HG03039 (cell line): ENCODE measurements around the gene KRCC1.

Source experiments
- ATAC-seq: cut with Tn5 transposase; IDR thresholded peaks from one replicate; pipeline ENCODE4 v1.9.1; 2021; ENCODE audit warnings: mild to moderate bottlenecking, moderate library complexity; ENCODE audit not compliant: unreplicated experiment

Gene KRCC1

DNA sequence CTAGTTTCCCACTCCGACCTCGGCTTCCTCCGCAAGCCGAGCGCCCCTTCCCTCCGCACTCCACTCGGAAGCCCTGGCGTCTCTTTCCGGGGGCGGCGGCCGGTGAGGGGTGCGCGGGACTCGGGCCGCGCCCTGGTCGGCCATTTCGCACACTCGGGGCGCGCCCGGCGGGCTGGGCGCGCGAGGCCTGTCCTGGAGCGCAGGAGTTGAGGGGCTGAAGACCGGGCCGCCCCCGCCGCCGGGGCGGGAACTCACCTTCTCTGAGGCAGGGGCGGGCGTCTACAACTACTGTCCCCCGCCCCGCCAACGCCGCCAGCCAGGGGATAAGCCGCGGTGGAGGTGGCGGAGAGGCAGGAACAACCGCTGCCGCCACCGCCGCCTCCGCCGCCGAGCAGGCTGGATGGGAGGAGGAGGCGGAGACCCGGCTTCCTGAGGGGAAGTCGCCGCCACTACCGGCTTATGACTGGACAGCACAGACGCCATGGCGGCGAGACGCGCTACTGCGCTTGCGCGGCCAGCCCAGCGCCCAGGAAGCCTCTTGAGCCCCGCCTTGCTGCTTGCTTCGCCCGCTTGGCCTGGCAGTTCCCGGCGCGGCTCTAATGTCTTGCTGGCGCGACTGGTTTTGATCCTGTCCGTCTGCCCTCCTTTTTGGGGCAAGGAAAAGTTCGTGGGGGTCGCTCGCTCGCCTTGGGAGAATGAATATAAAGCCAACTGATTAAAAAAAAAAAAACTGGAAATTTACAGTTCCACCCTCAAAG lies at the start of gene KRCC1:
TSS of gene KRCC1 (minus strand) at position 413 of the 758 bp plus-strand sequence. CDS start 27,220 bp downstream, outside the sequence.
- peak; percentile 95 for ATAC-seq

DNA sequence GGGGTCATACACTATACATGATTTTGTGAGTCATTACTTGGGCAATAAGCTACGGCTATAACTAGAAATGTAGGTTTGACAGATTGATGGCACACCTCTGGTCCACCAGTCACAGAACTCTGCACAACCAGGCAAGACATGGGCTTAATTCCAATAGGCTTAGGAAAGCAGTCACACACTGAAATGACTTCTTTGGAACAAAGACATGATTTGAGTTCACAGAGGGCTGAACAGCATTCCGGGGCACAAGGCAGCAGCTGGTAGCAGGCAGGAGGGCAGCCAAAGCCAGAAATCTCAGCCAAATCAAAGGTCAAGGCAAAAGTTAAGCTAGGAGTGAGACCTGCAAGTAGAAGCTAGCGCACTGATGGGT lies 44.9 kb upstream of the KRCC1 start:
- no peak for ATAC-seq

DNA sequence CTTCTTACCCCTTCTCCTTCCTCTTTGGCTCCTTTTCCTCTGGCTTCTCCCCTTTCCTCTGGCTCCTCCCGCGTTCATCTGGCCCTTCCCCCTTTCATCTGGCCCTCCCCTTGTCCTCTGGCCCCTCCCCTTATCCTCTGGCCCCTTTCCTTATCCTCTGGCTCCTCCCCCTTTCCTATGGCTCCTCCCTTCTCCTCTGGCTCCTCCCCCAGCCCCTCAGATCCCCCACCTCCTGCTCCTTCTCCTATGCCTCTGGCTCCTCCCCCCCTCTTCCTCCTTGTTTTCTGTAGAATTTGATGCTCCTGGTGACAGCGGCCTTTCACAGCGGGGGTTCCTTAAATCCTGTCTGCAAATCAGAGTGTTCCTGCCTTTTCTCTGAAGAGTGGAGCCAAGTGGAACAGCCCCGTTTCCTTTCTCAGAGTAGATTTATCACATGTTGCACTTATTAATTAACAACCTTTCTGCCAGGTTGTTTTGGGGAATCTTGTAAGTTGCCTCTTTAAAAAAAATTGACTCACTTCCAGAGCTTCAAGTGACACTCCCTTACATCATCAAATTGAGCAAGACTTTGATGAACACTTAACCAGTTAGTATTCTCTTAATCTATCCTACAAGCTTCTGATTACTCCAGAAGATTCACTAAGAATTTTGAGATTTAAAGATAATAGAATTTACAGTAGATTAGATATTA lies 44.4 kb upstream of the KRCC1 start:
- ATAC-seq, result no peak

DNA sequence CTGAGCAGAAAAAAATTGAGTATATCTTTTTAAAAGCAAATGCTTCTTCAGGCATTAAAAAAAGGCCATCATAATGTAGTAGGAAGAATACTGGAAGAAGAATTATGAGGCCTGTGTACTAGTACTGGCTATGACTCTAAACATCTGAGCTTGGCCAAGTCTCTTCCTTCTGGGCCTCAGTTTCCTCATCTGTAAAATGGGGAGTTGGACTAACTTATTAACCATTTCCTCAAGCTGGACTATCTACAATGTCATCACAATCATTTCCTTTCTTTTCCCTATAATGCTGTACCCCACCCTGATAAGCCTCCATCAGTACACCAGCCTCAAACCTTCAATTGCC lies 42.9 kb upstream of the KRCC1 start:
- no peak for ATAC-seq

DNA sequence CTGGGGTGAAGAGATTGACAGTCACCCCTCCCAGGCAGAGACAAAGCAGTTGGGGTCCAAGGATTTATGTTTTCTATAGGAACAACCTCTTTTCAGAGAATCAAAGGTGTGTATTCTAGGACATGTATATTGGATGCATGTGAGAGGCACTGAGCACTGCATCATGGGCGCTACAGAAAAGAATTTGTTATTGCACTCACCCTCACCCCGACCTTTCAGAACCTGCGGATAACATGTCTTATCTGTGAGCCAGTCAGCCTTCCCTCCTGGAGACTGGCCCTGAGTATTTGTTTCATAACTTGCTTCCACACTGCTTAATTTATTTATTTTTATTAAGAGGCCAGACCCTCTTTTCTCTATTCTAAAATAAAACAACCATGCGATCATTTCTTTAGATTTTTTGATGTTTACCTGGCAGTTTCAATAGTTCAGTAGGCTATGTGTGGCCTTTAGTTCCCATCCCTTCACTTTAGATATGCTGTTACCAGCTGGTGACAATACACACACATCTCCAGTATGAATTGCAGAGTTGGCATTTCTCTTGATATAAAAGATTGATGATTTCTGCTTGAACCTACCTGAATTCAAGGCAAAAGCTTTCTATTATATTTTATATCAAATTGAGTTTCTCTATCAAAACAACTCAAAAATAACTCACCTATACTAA lies 42.4 kb upstream of the KRCC1 start:
- no peak for ATAC-seq

DNA sequence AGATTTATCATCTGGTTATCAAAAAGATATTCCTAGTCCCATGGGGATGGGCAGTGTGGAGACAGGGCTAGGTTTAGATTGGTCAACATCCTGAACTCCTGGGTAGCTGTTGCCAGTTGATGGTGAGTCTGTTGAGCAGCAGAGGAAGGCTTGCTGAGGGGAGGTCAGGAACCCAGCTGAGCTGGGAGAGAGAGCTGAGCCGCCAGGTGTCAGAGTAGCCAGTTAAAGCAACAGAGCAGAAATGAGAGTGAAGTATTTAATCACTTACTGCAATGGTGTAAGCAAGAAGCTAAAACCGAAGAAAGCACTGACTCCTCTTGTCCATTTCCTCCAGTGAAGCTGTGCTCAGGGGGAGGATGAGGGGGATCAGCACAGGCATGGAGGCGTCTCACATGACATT lies 41.6 kb upstream of the KRCC1 start:
- ATAC-seq, result no peak

DNA sequence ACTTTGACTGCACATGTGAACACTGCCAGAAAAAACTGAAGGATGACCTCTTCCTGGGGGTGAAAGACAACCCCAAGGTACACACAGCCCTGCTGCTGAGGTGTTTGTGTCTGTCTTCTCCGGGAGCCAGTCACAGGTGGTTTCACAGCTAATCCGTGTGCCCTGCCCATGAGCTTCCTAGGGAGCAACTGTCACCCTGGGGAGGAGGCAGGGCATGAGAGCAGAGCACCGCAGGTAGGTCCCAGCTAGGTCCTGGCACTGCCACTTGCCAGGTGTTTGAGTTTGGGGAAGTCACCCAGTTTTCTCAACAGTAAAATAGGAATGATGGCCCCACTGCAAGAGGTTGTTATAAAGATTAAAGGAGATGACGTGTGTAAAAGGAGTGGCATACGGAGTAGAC lies 41.1 kb upstream of the KRCC1 start:
- ATAC-seq, result no peak

DNA sequence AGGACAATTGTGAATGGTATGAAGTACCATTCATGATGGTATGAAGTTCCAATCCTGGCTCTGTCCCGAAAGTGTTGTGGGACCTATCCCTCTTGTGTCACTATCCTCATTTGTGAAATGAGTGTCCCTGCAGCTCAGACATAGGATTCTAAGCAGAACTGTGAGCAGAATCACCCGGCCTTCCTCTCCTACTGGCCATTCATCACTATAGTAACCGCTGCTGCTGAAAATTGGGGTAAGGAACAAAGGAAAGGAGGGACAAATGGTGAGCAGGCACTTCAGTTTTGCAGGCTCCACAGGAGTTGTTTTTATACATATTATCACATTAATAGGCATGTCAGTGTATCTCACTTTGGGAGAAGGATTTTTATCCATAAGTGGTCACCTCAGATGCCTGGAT lies 39.4 kb upstream of the KRCC1 start:
- ATAC-seq, result no peak

DNA sequence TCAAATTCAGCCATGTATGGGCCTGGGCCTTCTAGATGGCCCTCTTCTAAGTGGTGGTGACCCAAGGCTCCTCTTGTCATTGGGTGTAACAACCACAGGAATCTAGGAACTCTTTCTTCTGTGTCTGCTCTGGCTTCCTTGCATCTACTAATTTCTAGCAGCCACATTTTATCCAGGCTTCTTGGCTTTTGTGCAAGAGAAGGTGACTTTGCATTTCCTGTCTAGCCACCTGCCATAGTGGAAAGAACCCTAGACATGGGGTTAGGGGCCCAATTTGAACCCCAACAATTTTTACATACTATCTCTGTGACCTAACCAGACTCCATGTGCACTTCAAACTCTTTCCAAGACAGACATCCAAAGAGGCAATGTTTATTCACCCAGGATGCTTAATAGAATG lies 37.2 kb upstream of the KRCC1 start:
- no peak for ATAC-seq

DNA sequence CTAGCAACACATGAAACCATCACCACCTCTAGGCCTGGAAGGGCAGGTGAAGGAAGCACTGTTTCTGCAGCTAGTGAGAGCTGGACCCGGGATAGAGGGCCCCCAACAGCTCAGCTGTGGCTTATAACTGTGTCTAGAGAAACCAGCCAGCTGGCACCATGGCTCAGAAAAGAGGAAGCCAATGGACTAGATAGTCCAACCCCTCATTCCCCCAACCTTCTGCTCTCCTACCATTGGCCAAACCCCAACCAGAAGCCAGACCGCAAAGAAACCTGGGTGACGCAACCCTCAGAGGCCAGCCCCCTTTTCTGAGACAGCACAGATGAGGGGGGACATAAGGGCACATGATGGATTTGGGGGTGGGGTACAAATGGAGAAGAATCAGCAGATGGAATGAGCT lies 36.4 kb upstream of the KRCC1 start:
- no peak for ATAC-seq

DNA sequence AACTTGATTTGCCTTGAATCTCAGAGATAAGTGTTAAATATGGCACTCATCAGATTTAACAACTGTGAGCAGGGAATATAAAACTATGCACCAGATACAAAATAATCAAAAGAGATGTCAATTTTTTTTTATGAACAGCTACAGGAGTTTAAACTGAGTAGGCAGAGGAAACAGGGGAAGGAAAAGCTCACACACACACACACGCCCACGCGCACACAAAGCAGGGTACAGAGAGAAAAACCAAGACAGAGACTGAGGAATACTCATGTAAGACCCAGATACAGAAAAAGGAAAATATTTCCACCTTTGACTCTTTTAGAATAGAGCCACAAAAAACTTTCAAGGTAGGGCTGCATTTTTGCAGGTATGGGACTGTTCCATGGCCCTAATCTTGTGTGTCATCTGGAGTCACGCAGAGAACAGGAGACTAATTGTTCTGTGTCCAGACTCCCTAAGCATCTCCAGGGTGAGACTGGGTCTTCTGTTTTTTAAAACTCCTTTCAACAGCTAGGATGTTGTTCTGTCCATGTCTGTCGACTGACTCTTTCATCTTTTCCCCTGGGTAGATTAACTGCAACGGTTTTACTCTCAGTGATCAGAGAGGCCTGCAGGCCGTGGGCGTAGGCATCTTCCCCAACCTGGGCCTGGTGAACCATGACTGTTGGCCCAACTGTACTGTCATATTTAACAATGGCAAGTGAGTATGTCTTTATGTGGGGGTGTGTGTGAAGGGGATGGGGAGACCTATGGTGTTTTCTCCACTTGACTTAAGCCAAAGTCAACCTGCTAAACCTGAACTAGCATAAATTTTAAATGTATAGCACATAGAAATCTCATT lies 35.1 kb upstream of the KRCC1 start:
- no peak for ATAC-seq

DNA sequence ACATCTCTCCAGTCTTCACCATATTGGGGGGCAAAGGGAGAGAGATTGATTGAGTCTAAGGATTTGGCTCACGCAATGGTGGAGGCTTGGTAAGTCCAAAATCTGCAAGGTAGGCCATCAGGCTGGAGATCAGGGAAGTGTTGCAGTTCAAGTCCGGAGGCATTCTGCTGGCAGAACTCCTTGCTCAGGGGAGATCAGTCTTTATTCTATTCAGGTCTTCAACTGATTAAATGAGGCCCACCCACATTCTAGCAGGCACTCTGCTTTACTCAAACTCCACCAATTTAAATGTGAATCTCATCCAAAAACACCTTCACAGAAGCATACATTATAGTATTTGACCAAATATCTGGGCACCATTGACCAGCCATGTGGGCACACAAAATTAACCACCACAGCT lies 33.4 kb upstream of the KRCC1 start:
- ATAC-seq, result no peak

DNA sequence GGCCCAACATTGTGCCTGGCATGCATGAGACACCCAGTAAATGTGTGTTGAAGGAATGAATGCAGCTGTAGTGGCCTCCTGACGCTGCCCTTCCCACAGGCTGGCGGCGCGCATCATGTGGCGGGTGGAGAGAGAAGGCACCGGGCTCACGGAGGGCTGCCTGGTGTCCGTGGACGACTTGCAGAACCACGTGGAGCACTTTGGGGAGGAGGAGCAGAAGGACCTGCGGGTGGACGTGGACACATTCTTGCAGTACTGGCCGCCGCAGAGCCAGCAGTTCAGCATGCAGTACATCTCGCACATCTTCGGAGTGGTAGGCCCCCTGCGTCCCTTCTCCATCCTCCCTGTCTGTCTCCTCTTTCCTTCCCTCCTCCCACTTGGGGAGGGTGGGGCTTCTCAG lies 32.2 kb upstream of the KRCC1 start:
- no peak for ATAC-seq

DNA sequence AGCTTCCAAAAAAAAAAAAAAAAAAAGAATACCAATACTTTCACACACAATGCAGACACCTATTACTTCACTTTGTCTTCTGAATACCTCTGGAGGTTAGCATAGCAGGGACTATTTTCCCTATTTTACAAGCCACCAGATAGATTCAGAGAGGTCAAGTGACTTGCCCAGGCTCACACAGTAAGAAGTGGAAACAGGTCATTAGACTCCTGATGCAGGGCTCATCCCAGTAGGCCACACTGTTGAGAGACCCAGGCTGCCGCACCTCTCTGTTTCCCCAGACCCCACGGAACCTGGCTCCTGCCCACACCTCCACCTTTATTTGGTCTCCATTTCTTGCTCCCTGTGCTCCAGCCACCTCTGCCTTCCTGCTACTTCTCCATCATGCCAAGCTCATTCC lies 31.5 kb upstream of the KRCC1 start:
- no peak for ATAC-seq

DNA sequence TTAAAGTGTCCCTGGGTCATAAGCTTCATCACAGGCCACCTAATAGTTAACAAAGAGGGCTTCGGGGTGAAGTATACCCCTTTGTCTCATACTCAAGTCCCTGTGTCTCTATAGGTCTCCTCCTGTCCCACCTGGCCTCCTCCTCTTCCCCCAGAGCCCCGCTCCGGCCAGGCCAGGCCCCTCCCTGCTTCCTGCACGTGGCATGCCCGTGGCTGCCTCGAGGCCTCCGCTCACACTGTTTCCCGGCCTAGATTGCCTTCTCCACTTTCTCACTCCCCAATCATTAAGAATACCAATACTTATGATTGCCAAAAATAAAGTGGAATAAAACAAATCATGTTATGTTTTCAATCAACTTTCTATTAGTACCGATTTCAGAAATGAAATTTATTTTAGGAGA lies 30.8 kb upstream of the KRCC1 start:
- no peak for ATAC-seq

DNA sequence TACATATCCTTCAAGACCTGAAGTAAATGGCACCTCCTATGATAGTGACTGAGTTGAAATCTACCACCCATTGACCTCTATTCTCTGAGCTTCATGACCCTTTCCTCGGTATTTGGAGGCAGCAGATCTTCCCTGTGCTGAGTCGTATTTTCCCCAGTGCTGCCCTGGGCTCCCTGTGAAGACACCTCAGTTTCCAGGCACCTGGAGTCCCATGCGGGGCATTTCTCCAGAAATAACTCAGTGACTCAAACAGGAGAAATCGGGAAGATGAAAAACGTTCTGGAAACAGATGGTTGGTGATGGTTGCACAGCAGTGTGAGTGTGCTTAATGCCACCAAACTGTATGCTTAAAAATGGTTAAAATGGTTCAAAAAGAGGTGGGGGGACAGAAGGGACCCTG lies 30.0 kb upstream of the KRCC1 start:
- ATAC-seq, result no peak

DNA sequence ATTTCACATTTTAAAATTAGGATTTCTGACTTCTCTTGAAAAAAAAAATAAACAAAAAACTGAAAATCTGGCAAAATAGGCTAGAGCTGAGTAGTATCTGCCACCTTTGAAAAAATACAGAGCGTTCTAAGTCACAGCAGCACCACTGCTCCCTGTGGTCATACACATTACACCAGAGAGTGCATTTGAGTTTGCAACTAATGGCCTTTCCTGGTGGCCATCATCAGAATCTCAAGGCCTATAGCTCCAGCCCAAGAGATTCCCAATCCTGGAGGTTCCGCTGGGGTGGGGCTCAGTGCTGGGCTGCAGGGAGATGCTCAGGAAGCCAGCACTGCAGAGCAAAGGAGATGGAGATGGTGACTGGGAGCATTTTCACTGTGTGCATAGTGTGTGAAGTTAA lies 29.5 kb upstream of the KRCC1 start:
- ATAC-seq, result no peak

DNA sequence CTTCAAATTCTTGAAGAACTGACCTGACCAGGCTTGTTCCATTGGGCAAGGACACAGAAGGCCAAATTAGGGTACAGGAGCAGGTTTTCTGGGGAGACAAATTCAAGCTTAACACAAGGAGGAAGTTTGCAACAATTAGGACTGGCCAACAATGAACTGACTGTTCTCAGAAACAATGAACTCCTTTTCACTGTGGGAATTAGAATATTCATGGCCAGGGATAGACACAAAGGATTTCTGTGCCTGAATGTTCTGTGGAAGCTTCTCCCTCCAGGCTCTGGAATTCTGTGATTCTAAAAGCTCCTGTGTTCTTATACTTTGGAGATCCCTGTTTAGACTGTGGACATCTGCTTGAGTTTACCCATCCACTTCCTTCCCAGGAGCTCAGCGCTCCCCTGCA lies 27.2 kb upstream of the KRCC1 start:
- ATAC-seq, result no peak

DNA sequence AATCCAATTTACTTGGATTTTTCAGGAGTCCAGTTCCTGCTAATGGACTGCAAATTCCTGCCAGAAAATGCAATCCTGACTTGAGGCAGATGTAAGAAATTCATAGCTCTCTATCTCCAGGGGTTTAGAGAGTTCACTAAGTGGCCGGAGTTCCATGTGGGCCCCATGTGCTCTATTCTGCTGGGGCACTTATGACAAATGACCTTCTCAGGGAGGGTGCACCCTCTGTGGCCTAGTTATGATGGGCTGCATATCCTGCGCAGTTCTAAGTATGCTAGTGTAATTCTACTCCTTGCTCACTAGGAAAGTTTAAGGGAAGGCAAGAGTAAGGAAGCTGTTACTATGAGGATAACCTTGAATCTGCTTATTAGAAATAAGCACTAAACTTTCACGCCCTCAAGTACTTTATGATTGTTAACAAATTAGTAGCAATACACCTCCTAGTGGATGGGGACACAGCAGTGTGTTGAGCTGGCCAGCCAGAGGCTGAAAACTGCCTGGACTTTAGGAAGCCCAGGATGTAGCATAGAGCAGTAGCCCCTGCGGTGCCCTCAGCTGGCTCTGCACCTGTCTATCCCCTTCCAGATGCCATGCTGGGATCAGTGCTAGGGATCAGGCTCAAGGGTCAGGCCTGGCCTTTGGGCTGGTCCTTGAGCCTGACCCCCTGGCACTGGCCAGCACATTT lies 26.5 kb upstream of the KRCC1 start:
- no peak for ATAC-seq

DNA sequence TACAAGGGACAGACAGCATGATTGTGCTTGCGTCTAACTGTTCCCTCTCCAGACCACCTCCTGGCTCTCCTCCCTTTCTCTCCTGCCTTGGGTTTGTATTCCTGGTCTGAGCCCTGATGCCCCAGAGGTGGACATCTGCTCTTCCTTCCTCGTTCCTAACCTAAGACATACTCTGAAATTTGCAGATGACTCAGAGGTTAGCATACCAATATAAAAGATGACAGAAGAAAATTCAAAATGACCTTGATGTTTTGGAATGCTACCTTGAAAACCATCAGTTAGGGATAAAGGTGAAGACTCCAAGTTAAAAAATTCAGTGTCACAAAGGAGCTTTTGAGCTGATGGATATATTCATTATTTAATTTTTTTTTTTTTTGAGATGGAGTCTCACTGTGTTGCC lies 25.0 kb upstream of the KRCC1 start:
- ATAC-seq, result no peak

DNA sequence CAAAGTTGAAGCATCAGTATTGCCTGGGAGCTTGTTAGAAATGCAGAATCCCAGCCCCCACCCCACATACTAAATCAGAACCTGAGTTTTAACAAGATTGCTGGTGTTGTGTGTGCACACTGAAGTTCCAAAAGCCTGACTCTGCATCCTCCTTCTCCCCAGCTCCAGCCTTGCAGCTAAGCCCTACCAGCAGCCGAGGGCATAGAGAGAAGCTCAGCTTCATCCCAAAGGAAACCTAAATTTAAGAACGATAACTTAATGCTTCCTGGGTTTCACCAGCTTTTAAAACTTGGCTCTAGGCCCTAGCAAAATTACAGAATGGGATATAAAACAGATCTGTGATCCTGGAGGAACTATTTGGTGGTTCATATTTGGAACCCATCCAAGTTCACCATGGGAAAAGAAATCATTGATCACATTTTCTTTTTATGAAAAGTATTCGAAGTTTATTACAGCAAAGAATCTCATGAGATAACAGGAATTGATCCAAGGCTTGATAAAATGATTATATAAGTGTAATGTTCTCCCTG lies 23.1 kb upstream of the KRCC1 start:
- ATAC-seq, result no peak
